ENCODE measurements around the gene CGNL1.

DNA sequence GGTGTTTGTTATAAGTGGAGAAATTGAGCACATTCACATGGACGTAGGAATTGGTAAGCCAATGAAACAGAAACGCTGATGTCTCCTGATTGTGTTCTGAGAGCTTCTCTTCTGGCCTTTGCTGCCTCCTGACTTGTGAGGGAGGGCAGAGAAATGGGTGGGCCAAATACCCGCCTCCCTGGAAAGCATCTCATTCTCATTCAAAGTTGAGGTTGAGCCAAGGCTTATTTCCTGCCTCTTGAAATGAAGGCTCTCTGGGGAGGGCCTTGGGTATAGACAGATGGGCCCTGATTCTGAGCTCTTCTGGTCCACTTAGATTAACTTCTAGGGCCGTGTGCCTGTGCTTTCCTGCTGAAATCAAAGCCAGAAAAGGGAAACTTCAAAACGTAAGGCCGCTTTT, 158.0 kb downstream of the CGNL1 start:
- TF ChIP-seq, protein P1, sequence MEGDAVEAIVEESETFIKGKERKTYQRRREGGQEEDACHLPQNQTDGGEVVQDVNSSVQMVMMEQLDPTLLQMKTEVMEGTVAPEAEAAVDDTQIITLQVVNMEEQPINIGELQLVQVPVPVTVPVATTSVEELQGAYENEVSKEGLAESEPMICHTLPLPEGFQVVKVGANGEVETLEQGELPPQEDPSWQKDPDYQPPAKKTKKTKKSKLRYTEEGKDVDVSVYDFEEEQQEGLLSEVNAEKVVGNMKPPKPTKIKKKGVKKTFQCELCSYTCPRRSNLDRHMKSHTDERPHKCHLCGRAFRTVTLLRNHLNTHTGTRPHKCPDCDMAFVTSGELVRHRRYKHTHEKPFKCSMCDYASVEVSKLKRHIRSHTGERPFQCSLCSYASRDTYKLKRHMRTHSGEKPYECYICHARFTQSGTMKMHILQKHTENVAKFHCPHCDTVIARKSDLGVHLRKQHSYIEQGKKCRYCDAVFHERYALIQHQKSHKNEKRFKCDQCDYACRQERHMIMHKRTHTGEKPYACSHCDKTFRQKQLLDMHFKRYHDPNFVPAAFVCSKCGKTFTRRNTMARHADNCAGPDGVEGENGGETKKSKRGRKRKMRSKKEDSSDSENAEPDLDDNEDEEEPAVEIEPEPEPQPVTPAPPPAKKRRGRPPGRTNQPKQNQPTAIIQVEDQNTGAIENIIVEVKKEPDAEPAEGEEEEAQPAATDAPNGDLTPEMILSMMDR (IDR thresholded peaks at IDR 0.05; ENCODE audit: borderline replicate concordance, extremely low read depth, low read length, poor library complexity, severe bottlenecking), result no peak
- TF ChIP-seq EZH2 (IDR thresholded peaks at IDR 0.05; ENCODE audit: borderline replicate concordance, low read depth, low read length, severe bottlenecking), result no peak

Data from DND-41 (cell line).